NCI-H2107 treated with DMSO at 0.1 percent for 48 hours (cell line): ENCODE measurements around the gene FKBP5.
"Not testable (repeated sequence)": the region's sequence is repeated elsewhere in the genome, so short reads cannot be mapped to it uniquely, and the experiment has no call there.

ENCODE experiments used
- DNase-seq: peaks from one replicate; lab custom pipeline; 2025; ENCODE audit not compliant: unreplicated experiment; lab: John Stamatoyannopoulos, UW

FKBP5 gene

GRCh38 chr6:35691027-35691824 is 2.5 kb upstream of the FKBP5 start:
- no peak for DNase-seq

- no peak for DNase-seq
Measured at GRCh38 chr6:35690484-35690883, 1.8 kb upstream of the FKBP5 start.

- DNase-seq = not testable (repeated sequence)
Measured at GRCh38 chr6:35690006-35690405, 1.3 kb upstream of the FKBP5 start.

GRCh38 chr6:35687658-35688604 is 784 bp downstream of the FKBP5 start:
- DNase-seq = no peak

DNA sequence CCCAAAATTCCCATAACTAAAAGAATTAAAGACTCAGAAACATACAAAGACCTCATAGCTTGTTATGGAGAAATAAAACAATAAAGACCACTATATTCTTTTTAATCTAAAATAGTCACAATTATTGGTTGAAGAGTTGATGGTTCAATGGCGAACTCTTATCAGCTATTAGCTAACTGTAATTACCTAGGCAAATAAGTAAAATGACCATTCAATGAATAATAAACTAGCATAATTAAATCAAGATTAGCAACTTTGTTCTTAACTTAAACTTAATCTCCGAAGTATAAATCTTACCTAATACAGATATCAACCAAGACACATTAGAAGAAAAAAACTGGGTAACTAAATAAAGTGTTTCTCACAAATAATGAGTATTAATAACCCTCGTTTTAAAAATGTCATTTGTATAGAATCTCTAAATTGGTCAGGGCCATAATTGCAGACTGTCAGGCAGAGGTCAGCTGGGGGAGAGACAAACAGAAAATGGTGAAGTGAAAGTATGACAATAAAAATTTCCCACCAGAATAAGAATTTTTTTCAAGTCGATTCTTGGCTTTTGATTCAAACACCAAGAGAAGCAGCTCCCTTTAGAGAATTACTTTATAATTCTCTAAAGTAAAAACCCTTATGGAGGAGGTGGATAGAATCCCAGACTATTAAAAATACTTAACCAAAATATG is 1.7 kb downstream of the FKBP5 start:
- no peak for DNase-seq

DNA sequence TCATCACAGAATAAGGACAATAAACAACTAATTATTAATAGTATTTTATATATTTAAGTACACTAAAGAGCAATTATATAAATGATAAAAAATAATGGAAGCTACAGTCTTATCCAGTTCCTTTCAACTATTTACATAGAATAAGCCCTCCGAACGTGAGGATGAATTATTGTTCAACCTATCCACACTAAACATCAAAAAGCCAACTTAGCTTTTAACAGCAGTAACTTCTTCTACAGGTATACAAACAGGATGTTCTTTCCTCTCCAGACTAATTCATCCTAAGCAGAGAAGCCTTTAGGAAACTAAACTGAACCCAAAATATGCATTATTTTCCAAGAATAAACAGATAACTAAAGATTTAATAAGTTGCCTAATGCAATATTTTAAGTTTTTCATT is 2.3 kb downstream of the FKBP5 start:
- no peak for DNase-seq

DNA sequence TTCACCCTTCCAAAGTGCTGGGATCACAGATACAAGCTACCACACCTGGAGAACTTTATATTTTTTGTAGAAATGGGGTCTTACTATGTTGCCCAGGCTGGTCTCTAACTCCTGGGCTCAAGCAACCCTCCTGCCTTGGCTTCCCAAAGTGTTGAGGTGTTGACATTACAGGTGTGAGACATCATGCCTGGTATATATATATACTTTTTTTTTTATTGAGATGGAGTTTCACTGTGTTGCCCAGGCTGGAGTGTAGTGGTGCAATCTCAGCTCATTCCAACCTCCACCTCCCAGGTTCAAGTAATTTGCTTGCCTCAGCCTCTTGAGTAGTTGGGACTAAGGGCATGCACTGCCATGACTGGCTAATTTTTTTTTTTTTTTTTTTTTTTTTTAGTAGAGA is 5.4 kb downstream of the FKBP5 start:
- no peak for DNase-seq

DNA sequence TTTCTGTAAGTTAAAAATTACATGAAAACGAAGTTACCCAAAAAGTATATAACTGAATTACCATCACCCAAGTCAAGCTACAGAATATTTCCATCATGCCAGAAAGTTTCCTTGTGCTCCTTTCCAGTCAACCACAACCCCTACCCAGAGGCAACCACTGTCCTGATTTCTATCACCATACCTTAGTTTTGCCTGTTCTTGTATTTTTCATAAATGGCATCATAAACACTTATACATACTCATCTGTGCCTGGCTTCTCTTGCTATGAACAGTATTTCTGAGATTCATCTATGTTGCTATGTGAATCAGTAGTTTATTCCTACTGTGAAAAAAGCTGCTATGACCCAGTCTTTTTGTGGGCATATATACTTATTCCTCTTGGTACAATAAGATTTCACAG is 7.4 kb downstream of the FKBP5 start:
- DNase-seq = no peak

DNA sequence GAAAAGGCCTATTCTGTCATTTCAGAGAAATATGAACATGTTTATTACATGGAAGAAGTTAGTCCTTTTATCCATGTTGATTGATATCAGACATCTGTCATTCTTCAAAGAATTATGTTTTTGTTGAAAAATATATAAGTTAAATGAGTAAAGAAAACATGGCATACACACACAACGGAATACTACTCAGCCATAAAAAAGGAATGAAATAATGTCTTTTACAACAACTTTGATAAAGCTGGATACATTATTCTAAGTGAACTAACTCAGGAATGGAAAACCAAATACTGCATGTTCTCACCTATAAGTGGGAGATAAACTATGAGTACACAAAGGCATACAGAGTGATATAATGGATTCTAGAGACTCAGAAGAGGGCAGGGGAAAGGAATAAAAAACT is 9.3 kb downstream of the FKBP5 start:
- no peak for DNase-seq

- DNase-seq = no peak
Measured at GRCh38 chr6:35678814-35679213, 9.9 kb downstream of the FKBP5 start.

DNA sequence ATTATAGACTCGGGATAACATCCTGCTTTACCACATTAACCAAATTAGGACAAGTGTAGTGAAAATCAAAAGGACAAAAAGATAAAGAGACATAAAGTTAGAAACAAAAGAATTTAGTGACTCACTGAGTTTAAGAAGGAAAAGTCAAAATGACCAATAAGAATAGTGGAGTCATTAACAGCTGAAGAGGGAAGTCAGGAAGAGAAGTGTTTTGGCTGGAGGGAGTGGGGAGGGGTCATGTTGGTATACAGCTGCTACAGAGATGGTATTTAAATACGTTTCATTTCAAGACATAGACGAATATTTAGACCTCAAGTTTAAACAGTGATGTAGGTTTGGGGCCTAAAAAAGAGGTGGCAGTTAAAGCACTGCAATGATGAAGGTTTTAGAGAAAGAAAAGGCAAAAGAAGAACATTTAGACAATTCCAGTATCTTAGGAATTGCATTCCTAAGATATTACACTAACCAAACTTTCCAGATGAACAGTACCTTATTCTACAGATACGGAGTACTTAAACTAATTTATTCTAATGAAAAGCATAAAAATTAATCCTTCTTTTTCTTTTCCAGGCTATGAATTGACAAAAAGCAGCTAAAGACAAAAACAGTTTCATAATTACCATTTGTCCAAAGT is 10.6 kb downstream of the FKBP5 start:
- DNase-seq = no peak

GRCh38 chr6:35677456-35677855 is 11.3 kb downstream of the FKBP5 start:
- no peak for DNase-seq

DNA sequence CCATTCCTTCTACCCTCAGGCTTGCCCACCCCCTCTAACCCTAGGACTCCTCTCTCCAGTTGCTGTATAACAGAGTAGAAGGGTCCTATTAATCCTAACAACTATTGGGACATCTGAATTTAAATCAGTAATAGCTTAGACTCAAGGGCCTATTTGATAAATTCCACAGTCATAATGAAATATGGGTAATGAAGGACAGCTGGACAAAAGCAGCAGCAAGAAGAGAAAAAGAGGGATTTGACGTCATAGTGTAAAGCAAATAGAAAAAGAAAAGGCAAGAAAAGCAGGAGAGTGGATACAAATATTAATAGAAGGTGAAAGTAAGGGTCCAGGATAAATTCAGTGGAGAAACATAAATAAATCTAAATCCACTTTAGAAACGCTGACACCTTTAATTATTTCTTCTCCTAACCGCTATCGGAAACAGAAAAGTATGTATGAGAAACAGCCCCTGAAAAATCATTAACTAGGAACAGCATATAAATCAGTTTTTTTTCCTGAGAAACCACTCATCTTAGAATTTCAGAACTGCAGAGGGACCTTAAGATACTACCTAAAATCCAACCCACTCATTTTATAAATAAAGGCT is 12.8 kb downstream of the FKBP5 start:
- no peak for DNase-seq

GRCh38 chr6:35674594-35674993 is 14.1 kb downstream of the FKBP5 start:
- no peak for DNase-seq

DNA sequence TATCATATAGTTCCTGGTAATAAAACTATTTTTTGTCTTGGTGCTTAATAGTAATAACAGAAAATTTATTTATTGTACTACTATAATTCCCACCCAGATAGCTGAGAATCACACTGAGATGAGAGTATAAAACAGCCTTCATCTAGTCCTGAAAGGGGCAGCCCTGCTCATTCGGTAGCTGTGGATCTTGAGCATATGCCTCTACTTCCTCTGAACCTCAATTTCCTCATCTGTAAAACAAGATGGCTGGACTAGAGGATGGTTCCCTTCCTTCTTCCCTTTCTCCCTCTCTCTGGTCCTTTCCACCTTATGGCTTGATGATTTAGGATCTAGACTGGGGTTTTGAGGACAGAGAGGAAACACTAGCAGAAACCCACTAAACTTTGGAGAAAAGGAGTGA is 15.0 kb downstream of the FKBP5 start:
- no peak for DNase-seq

GRCh38 chr6:35673284-35673666 is 15.4 kb downstream of the FKBP5 start:
- not testable (repeated sequence) for DNase-seq

DNA sequence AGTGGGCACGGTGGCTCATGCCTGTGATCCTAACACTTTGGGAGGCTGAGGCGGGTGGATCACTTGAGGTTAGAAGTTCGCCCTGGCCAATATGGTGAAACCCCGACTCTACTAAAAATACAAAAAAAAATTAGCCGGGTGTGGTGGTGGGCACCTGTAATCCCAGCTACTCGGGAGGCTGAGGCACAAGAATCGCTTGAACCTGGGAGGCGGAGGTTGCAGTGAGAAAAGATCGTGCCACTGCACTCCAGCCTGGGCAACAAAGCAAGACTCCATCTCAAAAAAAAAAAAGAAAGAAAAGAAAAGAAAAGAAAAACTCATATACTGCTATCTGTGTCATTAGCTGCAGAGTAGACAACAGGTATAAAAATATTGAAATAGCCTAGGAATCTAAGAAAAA is 18.3 kb downstream of the FKBP5 start:
- not testable (repeated sequence) for DNase-seq

DNA sequence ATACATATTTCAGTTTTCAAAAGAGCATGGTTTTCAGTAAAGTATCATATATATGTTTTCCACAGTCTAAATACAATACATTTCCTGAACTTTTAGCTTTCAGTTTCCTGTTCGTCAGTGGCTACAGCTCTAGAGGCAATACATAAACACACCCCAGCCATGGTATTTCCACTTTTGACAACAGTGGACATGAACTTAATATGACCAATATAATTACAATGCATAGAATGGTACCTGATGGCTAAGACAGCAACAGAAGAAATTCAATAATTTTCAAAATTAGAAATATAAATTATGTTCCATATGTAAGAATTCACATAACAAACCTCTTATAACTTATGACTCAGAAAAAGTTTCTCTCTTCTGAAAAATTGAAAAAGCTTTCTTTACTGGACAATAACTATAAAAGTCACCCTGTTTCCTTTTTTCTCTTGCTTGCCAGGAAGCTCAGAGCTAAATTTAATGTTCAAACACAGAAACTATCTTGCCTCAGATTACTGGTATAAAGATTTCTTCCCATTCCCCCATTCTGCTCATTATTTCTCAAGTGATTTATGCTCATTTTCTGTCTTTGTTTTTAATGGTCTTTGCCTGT is 19.2 kb downstream of the FKBP5 start:
- no peak for DNase-seq

DNA sequence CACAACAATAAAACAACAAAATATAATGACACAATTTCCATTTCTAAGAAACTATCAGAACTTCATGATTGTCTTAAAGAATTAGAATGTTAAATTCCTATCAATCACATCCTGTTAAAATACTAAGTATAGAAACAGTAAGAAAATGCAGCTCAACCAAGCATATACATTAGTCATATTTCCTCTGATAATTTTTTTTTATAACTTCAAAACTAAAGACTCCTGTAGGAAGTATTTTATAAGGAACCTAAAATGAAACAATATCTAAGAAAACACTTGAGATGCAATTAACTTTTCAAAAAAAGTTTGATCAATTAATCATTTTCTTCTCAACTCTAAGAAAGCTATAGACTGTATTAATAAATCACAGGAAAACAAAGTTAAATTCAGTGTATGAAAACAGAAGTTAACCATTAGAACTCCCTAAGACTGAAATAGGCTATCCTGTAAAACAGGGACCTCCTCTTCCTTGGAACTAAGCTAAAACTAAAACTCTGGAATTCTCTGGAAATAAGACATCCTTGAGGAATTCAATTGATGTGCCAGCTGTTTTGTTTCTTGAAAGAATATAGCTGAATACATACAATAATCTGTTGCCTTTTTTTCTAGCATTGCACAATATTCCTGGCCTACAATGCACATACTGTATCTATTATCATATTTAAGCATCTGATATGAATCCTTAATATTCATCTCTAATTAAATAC is 19.8 kb downstream of the FKBP5 start:
- no peak for DNase-seq

DNA sequence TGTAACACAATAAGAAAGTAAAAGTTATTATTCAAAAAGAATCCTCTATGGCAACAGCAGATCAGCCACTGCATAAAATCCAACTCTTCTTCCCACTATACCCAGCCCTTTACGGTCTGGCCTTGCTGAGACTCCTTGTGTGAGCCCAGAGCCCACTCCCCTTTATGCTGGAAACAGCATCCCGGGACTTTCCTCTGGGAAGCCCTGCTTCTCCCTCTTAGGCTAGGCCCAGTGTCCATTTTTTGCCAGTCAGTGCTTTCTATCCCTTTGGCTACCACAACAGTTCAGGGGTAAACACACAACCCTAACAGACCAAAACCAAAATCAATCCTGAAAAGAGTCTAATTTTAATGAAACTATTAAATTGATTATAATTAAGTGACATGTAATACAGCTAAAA is 20.6 kb downstream of the FKBP5 start:
- DNase-seq = no peak
